ENCODE results near the gene BLOC1S5. TPM values are rescaled to one million over a fixed set of nuclear protein-coding genes. Genes with fewer than 3 reads are reported as not detected.

Gene BLOC1S5
- polyA plus RNA-seq, 3 donors: 3.7 to 11.7 (median 9.2) TPM

GRCh38 chr6:8066108-8066507 is 1.9 kb upstream of the BLOC1S5 start:
- Mint-ChIP-seq H3K9me3 (no peaks in the 10 kb centered on the region), H3K4me3 (peak overlapping the region in 1 of 2 donors; percentile 7), H3K4me1 (peaks cover 10% of the 10 kb centered on the region), H3K27ac (no peak overlapping the region), H3K27me3 (ENCODE audit: low read depth in 3 of 3) (peaks cover 0 to 2% (median 0%) of the 10 kb centered on the region in 3 donors), H3K36me3 (peaks cover 6 to 7% of the 10 kb centered on the region in 2 donors)
- H3K4me1 ChIP-seq (ENCODE audit: control insufficient read depth in 1 of 2, insufficient read depth in 2 of 2, low read length in 2 of 2): peaks cover 9 to 15% of the 10 kb centered on the region in 2 donors
- H2AFZ ChIP-seq (ENCODE audit: insufficient read depth, low read depth, low read length, poor library complexity, severe bottlenecking): peak overlapping the region; percentile 96
- WGBS (ENCODE audit: insufficient coverage): 100% methylated on average over 2 of the region's 4 CpGs
- DNase-seq: no peak
- no peak overlapping the region for H3K4me2 ChIP-seq (replicated peaks; ENCODE audit: extremely low read depth, low read length, poor library complexity, severe bottlenecking)
- H3K36me3 ChIP-seq (replicated peaks in 1 of 2; ENCODE audit: control insufficient read depth in 1 of 2, insufficient read depth in 2 of 2, low read length in 2 of 2): peaks cover 3 to 10% of the 10 kb centered on the region in 2 donors
- H3K9ac ChIP-seq (ENCODE audit: insufficient read depth, low read length, poor library complexity, severe bottlenecking): no peak overlapping the region
- H3K9me3 ChIP-seq (replicated peaks in 1 of 2; ENCODE audit: control insufficient read depth in 1 of 2, insufficient read depth in 1 of 2, low read length in 2 of 2): no peaks in the 10 kb centered on the region
- H3K27ac ChIP-seq (ENCODE audit: low read depth in 1 of 2, low read length in 2 of 2): no peak overlapping the region
- no peaks in the 10 kb centered on the region for H4K20me1 ChIP-seq (ENCODE audit: insufficient read depth, low read length)
- TF ChIP-seq CTCF (IDR thresholded peaks at IDR 0.05): no peak
- H3K27me3 ChIP-seq (ENCODE audit: control insufficient read depth in 2 of 2, insufficient read depth in 2 of 2, low read length in 2 of 2): no peaks in the 10 kb centered on the region
- intact Hi-C loops (cut with micrococcal nuclease): loop anchor here in 1 of 2 donors (10.0 kb wide), 1 partner anchor 369 kb away; the partner anchor contains the start of gene SLC35B3
- peaks cover 7% of the 10 kb centered on the region for H3K79me2 ChIP-seq (ENCODE audit: insufficient read depth, low read length)
- H3K4me3 ChIP-seq (replicated peaks in 1 of 3; ENCODE audit: low read depth in 2 of 3, low read length in 3 of 3): no peak overlapping the region

DNA sequence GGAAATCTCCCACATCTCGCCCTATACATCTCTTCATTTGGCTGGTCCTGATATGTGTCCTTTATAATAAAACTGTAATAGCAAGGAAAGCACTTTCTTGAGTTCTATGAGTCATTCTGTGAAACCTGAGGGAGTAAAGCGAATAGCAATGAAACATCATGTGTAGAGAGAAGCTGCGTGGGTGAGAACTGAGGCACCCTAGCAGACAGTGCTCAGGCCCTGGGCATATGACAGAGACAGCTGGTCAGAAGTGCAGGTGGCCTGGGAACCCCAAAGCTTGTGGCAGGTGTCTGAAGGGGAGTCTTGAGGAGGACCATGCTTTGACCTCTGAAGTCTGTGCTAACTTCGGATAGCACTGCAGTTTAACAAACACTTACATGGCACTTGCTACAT is 1.3 kb upstream of the BLOC1S5 start:
- H3K36me3 ChIP-seq (replicated peaks in 1 of 2; ENCODE audit: control insufficient read depth in 1 of 2, insufficient read depth in 2 of 2, low read length in 2 of 2): peaks cover 3 to 11% of the 10 kb centered on the region in 2 donors
- no peak overlapping the region for H3K27ac Mint-ChIP-seq
- DNase-seq: no peak
- peaks cover 0 to 2% (median 0%) of the 10 kb centered on the region in 3 donors for H3K27me3 Mint-ChIP-seq (ENCODE audit: low read depth in 3 of 3)
- H4K20me1 ChIP-seq (ENCODE audit: insufficient read depth, low read length): no peaks in the 10 kb centered on the region
- H3K27me3 ChIP-seq (ENCODE audit: control insufficient read depth in 2 of 2, insufficient read depth in 2 of 2, low read length in 2 of 2): no peaks in the 10 kb centered on the region
- H3K79me2 ChIP-seq (ENCODE audit: insufficient read depth, low read length): peaks cover 7% of the 10 kb centered on the region
- peak overlapping the region; percentile 96 for H2AFZ ChIP-seq (ENCODE audit: insufficient read depth, low read depth, low read length, poor library complexity, severe bottlenecking)
- H3K4me3 Mint-ChIP-seq: no peak overlapping the region
- intact Hi-C loops (cut with micrococcal nuclease): loop anchor here (2.0 to 10.0 kb wide), 2 partner anchors 37 to 369 kb away; partner anchors contain the start of genes EEF1E1 (in 1 of the 2) and SLC35B3 (in 1 of the 2)
- WGBS (ENCODE audit: insufficient coverage): 100% methylated on average over 3 of the region's 4 CpGs
- no peak overlapping the region for H3K4me3 ChIP-seq (replicated peaks in 1 of 3; ENCODE audit: low read depth in 2 of 3, low read length in 3 of 3)
- peaks cover 9 to 15% of the 10 kb centered on the region in 2 donors for H3K4me1 ChIP-seq (ENCODE audit: control insufficient read depth in 1 of 2, insufficient read depth in 2 of 2, low read length in 2 of 2)
- H3K9me3 ChIP-seq (replicated peaks in 1 of 2; ENCODE audit: control insufficient read depth in 1 of 2, insufficient read depth in 1 of 2, low read length in 2 of 2): no peaks in the 10 kb centered on the region
- H3K9me3 Mint-ChIP-seq: no peaks in the 10 kb centered on the region
- H3K4me1 Mint-ChIP-seq: peaks cover 10% of the 10 kb centered on the region
- no peak overlapping the region for H3K27ac ChIP-seq (ENCODE audit: low read depth in 1 of 2, low read length in 2 of 2)
- peaks cover 8 to 11% of the 10 kb centered on the region in 2 donors for H3K36me3 Mint-ChIP-seq
- TF ChIP-seq CTCF (IDR thresholded peaks at IDR 0.05): no peak
- H3K4me2 ChIP-seq (replicated peaks; ENCODE audit: extremely low read depth, low read length, poor library complexity, severe bottlenecking): no peak overlapping the region
- no peak overlapping the region for H3K9ac ChIP-seq (ENCODE audit: insufficient read depth, low read length, poor library complexity, severe bottlenecking)

Measured in CD14-positive monocyte (primary cell).